ENCODE results near the gene ZMAT5. TPM values are rescaled to one million over a fixed set of nuclear protein-coding genes. Genes with fewer than 3 reads are reported as not detected.

The ZMAT5 gene
- total RNA-seq, 1 donor from 2014 or later = 20.2 TPM

DNA sequence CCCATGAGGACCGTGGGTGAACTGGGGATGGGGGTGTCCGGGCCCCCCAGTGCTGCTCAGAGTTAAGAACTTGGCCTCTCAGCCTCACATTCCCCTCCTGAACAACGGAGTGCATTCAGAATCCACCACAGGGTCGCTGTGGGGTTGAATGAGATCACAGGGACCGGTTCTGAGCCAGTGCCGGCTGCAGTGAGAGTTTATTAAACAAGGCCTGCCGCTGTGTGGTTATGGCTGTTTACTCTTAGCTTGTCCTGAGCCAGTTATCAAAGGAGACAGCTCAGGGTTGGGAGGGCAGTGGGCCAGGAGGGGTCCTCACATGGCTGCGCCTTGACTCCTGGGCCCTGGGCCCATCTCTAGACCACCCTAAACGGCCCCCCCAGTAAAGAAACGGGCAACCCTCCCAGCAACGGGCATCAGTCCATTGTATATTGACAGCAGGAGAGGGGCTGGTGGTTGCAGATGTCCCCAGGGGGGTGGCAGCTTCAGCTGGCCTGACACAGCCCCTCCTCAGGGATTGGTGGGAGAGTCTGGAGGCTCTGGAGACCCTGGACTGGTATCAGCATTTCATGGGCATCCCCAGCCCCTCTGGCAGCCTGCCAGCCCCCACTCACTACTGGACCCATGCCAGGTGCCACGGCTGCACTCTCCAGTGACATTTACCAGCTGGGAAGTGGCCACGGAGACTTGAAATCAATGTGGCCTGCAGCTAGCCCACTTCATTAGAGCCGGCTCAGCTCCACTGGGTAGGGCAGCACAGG is 62.1 kb downstream of the ZMAT5 start:
- Mint-ChIP-seq H3K4me3 (ENCODE audit: unreplicated experiment) (no peak overlapping the region), H3K27me3 (ENCODE audit: unreplicated experiment) (peaks cover 7% of the 10 kb centered on the region), H3K36me3 (ENCODE audit: low read depth, unreplicated experiment) (no peaks in the 10 kb centered on the region), H3K9me3 (ENCODE audit: unreplicated experiment) (no peaks in the 10 kb centered on the region), H3K4me1 (ENCODE audit: unreplicated experiment) (peaks cover 2% of the 10 kb centered on the region), H3K27ac (ENCODE audit: unreplicated experiment) (no peak overlapping the region)
- DNase-seq (ENCODE audit: low spot score) = no peak
- no peak for TF ChIP-seq CTCF (IDR thresholded peaks at IDR 0.05; ENCODE audit: unreplicated experiment)

- Mint-ChIP-seq H3K27ac (ENCODE audit: unreplicated experiment) (no peak overlapping the region), H3K4me3 (ENCODE audit: unreplicated experiment) (no peak overlapping the region), H3K36me3 (ENCODE audit: low read depth, unreplicated experiment) (no peaks in the 10 kb centered on the region), H3K27me3 (ENCODE audit: unreplicated experiment) (peaks cover 7% of the 10 kb centered on the region), H3K4me1 (ENCODE audit: unreplicated experiment) (peaks cover 2% of the 10 kb centered on the region), H3K9me3 (ENCODE audit: unreplicated experiment) (no peaks in the 10 kb centered on the region)
- no peak for TF ChIP-seq CTCF (IDR thresholded peaks at IDR 0.05; ENCODE audit: unreplicated experiment)
- no peak for DNase-seq (ENCODE audit: low spot score)
Observed at GRCh38 chr22:29703569-29704195, 63.1 kb downstream of the ZMAT5 start.

- Mint-ChIP-seq H3K36me3 (ENCODE audit: low read depth, unreplicated experiment) (no peaks in the 10 kb centered on the region), H3K4me1 (ENCODE audit: unreplicated experiment) (peaks cover 2% of the 10 kb centered on the region), H3K27me3 (ENCODE audit: unreplicated experiment) (peaks cover 7% of the 10 kb centered on the region), H3K4me3 (ENCODE audit: unreplicated experiment) (no peak overlapping the region), H3K27ac (ENCODE audit: unreplicated experiment) (no peak overlapping the region), H3K9me3 (ENCODE audit: unreplicated experiment) (no peaks in the 10 kb centered on the region)
- no peak for TF ChIP-seq CTCF (IDR thresholded peaks at IDR 0.05; ENCODE audit: unreplicated experiment)
- DNase-seq (ENCODE audit: low spot score) = no peak
Observed at GRCh38 chr22:29702931-29703501, 63.8 kb downstream of the ZMAT5 start.

DNA sequence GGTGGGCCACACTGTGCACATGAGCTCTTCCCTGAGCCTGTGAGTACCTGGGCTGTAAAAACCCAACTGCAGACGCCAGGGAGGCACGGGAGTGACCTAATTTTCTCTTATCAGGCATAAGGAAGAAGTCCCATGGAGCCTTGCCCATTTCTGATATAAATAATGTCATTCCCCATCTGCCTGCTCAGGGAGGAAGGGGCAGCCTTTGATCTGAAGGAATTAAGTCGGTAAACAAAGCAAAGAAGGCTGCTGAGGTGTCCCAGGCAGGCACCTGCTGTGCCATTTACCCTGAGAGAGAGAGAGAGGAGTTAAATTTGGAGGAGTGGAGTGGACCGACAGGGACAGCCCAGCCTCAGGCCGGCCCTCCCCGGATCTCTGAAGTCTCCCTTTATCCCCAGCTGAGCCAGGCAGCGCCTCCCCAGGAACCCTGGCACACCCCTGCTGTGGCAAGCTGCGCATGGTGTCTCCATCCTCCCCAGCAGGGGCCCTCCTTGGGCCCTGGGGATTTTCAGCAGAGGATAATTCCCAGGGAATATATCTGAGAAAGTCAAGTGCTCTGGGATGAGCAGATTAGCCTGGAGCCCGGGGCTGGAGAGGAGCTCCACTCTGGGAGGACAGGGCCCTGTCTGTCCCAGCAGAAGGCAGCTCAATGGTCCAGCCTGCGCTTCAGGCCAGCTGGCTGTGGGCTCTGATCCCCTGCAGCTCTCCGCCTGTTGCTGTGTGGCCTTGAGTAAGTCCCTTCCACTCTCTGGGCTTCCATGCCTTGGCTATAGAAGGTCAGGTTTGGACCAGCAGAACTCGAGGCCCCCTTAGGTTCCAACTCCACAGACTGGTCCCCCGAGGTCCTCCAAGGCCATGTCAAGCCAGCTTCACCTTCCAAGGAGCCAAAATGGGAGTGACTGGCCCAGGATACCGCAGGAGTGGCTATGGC is 64.5 kb downstream of the ZMAT5 start:
- Mint-ChIP-seq H3K36me3 (ENCODE audit: low read depth, unreplicated experiment) (no peaks in the 10 kb centered on the region), H3K27ac (ENCODE audit: unreplicated experiment) (no peak overlapping the region), H3K4me1 (ENCODE audit: unreplicated experiment) (peaks cover 2% of the 10 kb centered on the region), H3K9me3 (ENCODE audit: unreplicated experiment) (no peaks in the 10 kb centered on the region), H3K4me3 (ENCODE audit: unreplicated experiment) (no peak overlapping the region), H3K27me3 (ENCODE audit: unreplicated experiment) (peaks cover 7% of the 10 kb centered on the region)
- no peak for TF ChIP-seq CTCF (IDR thresholded peaks at IDR 0.05; ENCODE audit: unreplicated experiment)
- no peak for DNase-seq (ENCODE audit: low spot score)

Measured in endothelial cell (in vitro differentiated cells).